ENCODE measurements around the gene CYP27C1.

- TF ChIP-seq CTCF (IDR thresholded peaks at IDR 0.05; ENCODE audit: insufficient read depth, low read depth, low read length) (no peak), EZH2 (IDR thresholded peaks at IDR 0.05; ENCODE audit: insufficient read depth, low read length) (no peak)
Observed at GRCh38 chr2:127150996-127151395, 69.1 kb downstream of the CYP27C1 start.

Measured in astrocyte (in vitro differentiated cells and primary cell).